Gastrocnemius medialis (tissue), 4 donors: ENCODE data around the gene TTC9. TPM values are rescaled to one million over a fixed set of nuclear protein-coding genes. Genes with fewer than 3 reads are reported as not detected.

Experiments
- ATAC-seq, 2 donors: fragments of 150-250 bp; one replicate each; pipeline ENCODE4 v1.9.1; 2016
- DNase-seq, 2 donors: peaks; one replicate each; pipeline ENCODE4 v3.0.0-alpha.2; 2019
- H3K27ac ChIP-seq, 4 donors: fragments of 200-600 bp; sonication (generic); 1 replicate in 1 of 4; 2 replicates in 3 of 4; pipeline ENCODE4 v1.5.1; 2016 to 2018; ENCODE audit warnings: mild to moderate bottlenecking in 2 of 4, moderate library complexity in 1 of 4
- H3K27me3 ChIP-seq, 3 donors: fragments of 200-600 bp; sonication (generic) in 2 of 3; 1 replicate in 1 of 3; 2 replicates in 2 of 3; pipeline versions ENCODE4 v1.5.1 to v1.6.0; 2016 to 2019; ENCODE audit warnings: mild to moderate bottlenecking in 1 of 3, moderate library complexity in 1 of 3
- H3K36me3 ChIP-seq, 2 donors: fragments of 200-600 bp; sonication (generic) in 1 of 2; one replicate each; pipeline ENCODE4 v1.5.1; 2017 to 2018
- H3K4me1 ChIP-seq, 2 donors: fragments of 200-600 bp; sonication (generic) in 1 of 2; one replicate each; pipeline ENCODE4 v1.5.1; 2016 to 2017; ENCODE audit warnings: mild to moderate bottlenecking in 2 of 2
- H3K4me3 ChIP-seq, 4 donors: fragments of 200-600 bp; sonication (generic) in 3 of 4; 1 replicate in 1 of 4; 2 replicates in 3 of 4; pipeline ENCODE4 v1.5.1; 2016 to 2019; ENCODE audit warnings: mild to moderate bottlenecking in 2 of 4
- H3K9me3 ChIP-seq, 3 donors: fragments of 200-600 bp; sonication (generic) in 2 of 3; 1 replicate in 1 of 3; 2 replicates in 2 of 3; pipeline ENCODE4 v1.5.1; 2016 to 2019
- CTCF ChIP-seq, 5 experiments: fragments of 450-650 bp in 3 of 5; fragments of 200-600 bp in 2 of 5; sonication (generic) in 2 of 5; IDR thresholded peaks in 4 of 5; conservative IDR thresholded peaks in 1 of 5; 1 replicate in 4 of 5; 2 replicates in 1 of 5; pipeline ENCODE4 v1.5.1; 2016 to 2019; ENCODE audit warnings: antibody characterized with exemption in 5 of 5, mild to moderate bottlenecking in 3 of 5, moderate library complexity in 3 of 5
- POLR2A ChIP-seq, 2 donors: fragments of 450-650 bp; IDR thresholded peaks; one replicate each; pipeline ENCODE4 v1.6.1; 2017; ENCODE audit warnings: antibody characterized with exemption in 2 of 2, mild to moderate bottlenecking in 2 of 2, moderate library complexity in 2 of 2
- in situ Hi-C, 4 donors: fragments of 200-750 bp; cut with MboI; loops; one replicate each; pipeline versions ENCODE4 v1.15.0 to v1.8.0; 2017; ENCODE audit warnings: low sequenced_read_pairs in 4 of 4
- intact Hi-C: fragments of 100-400 bp; cut with DNase I; formaldehyde crosslinking; loops from one replicate; pipeline ENCODE4 v1.15.1; 2023; ENCODE audit warnings: low total_unique reads
- total RNA-seq, 4 donors: library from RNA; depleted of rRNA; stranded (reverse); fragments of >200 nt; gene quantifications; one replicate each; pipeline versions ENCODE4 v1.1.0 to v1.2.3, GENCODE V29; 2016

The TTC9 gene
- total RNA-seq = 10 to 100 TPM in 1 of 4 donors, 1 to 10 TPM in 3; 4.4 to 10.8 (median 9.1) TPM

DNA sequence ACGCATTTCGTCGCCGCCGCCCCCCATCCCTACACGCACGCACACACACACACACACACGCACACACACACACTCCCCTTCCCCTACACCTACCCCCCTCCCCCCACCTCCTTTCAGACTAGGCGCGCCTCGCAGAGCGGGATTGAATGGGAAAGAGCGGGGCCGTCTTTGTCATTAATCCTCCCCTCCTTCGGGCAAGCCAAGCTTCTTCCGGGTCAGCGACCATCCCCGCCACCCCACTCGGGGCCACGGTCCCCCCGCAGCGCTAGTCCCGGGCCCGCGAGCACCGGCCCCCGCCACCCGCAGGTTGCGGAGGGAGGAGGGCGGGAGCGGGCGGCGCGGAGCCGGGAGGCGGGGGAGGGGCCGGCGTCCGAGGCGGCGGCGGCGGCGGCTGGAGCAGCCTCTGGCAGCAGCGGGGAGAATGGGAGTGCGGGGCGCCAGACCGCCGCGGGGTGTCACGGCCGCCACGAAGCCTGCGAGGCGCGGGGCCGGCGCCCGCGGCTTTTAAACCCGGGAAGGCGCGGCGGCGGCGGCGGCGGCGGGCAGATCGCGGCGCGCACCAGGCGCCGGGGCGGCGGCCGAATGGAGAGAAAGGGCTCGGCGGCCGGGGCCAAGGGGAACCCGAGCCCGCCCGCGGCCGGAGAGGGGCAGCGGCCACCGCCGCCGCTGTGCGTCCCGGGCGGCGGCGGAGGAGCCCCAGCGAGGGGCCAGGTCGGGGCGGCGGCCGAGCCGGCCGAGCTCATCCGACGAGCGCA, at the start of gene TTC9:
TSS of gene TTC9 (plus strand) at position 369 of the 755 bp plus-strand sequence. CDS start at position 583, 214 bp downstream.
- intact Hi-C loops (loop anchor here (1.0 to 10.0 kb wide), 4 partner anchors 22 to 263 kb away; partner anchors contain the start of genes MAP3K9 and PCNX1), in situ Hi-C loops (no loop called here)
- Histone ChIP-seq H3K36me3 (no peaks in the 10 kb centered on the region), H3K4me3 (peak within 1 kb of the TSS; percentile 73 to 78 (median 73)), H3K27me3 (peaks cover 0 to 4% (median 0%) of the 10 kb centered on the region in 3 donors), H3K4me1 (peaks cover 16 to 18% of the 10 kb centered on the region in 2 donors), H3K27ac (peak within 1 kb of the TSS; percentile 84 to 91 (median 88)), H3K9me3 (no peaks in the 10 kb centered on the region)
- TF ChIP-seq POLR2A (IDR thresholded peaks at IDR 0.05) (peak in 1 of 2 donors; percentile 24), CTCF (IDR thresholded peaks at IDR 0.05 in 4 of 5, conservative IDR thresholded peaks at IDR 0.05 in 1 of 5) (no peak)
- peak; percentile 70 to 71 for ATAC-seq
- peak in 1 of 2 donors; percentile 37 for DNase-seq

- Histone ChIP-seq H3K27me3 (no peaks in the 10 kb centered on the region), H3K9me3 (no peaks in the 10 kb centered on the region), H3K4me1 (peaks cover 9 to 13% of the 10 kb centered on the region in 2 donors), H3K36me3 (peaks cover 6 to 72% of the 10 kb centered on the region in 2 donors), H3K27ac (no peak overlapping the region), H3K4me3 (no peak overlapping the region)
- DNase-seq (no peak), ATAC-seq (no peak)
- intact Hi-C loops (no loop called here), in situ Hi-C loops (no loop called here)
- TF ChIP-seq CTCF (IDR thresholded peaks at IDR 0.05 in 4 of 5, conservative IDR thresholded peaks at IDR 0.05 in 1 of 5) (no peak), POLR2A (IDR thresholded peaks at IDR 0.05) (no peak)
Observed at GRCh38 chr14:70594461-70594860, 47.3 kb upstream of the TTC9 start.

DNA sequence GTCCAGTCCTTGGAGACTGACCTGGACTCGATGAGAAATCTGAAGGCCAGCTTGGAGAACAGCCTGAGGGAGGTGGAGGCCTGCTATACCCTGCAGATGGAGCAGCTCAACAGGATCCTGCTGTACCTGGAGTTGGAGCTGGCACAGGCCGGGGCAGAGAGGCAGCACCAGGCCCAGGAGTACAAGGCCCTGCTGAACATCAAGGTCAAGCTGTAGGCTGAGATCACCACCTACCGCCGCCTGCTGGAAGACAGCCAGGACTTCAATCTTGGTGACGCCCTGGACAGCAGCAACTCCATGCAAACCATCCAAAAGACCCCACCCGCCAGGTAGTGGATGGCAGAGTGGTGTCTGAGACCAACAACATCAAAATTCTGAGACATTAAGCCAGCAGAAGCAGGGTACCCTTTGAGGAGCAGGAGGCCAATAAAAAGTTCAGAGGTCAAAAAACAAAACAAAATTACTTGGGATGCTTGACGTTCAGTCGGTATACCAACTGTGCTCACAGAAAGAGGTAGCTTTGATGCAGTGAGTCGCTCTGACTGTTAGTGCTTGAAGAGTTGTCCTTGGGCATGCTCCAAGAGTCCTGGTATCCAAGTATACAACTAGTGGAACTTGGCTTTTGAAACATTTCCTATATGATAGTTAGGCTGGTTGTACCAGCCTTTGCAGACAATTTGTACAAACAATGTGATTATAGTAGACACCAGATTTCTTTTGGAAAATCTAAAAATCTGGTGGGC, 46.1 kb upstream of the TTC9 start:
- in situ Hi-C loops (no loop called here), intact Hi-C loops (no loop called here)
- no peak for ATAC-seq
- no peaks in the 10 kb centered on the region for H3K27me3 ChIP-seq
- peaks cover 11 to 18% of the 10 kb centered on the region in 2 donors for H3K4me1 ChIP-seq
- no peak overlapping the region for H3K27ac ChIP-seq
- peaks cover 1 to 61% of the 10 kb centered on the region in 2 donors for H3K36me3 ChIP-seq
- TF ChIP-seq POLR2A (IDR thresholded peaks at IDR 0.05) = no peak
- no peak for TF ChIP-seq CTCF (IDR thresholded peaks at IDR 0.05 in 4 of 5, conservative IDR thresholded peaks at IDR 0.05 in 1 of 5)
- DNase-seq = no peak
- H3K9me3 ChIP-seq = no peaks in the 10 kb centered on the region
- no peak overlapping the region for H3K4me3 ChIP-seq

GRCh38 chr14:70597731-70598130, 44.0 kb upstream of the TTC9 start:
- H3K27me3 ChIP-seq = no peaks in the 10 kb centered on the region
- H3K27ac ChIP-seq = no peak overlapping the region
- intact Hi-C loops (no loop called here), in situ Hi-C loops (no loop called here)
- H3K4me3 ChIP-seq = no peak overlapping the region
- H3K4me1 ChIP-seq = peaks cover 15 to 18% of the 10 kb centered on the region in 2 donors
- ATAC-seq (no peak), DNase-seq (no peak)
- H3K36me3 ChIP-seq = peaks cover 0 to 42% of the 10 kb centered on the region in 2 donors
- H3K9me3 ChIP-seq = no peaks in the 10 kb centered on the region
- no peak for TF ChIP-seq POLR2A (IDR thresholded peaks at IDR 0.05)
- TF ChIP-seq CTCF (IDR thresholded peaks at IDR 0.05 in 4 of 5, conservative IDR thresholded peaks at IDR 0.05 in 1 of 5) = no peak
